GM19351 (cell line): ENCODE data around the gene GOLGA8Q.
"Not testable (repeated sequence)": the region's sequence is repeated elsewhere in the genome, so short reads cannot be mapped to it uniquely, and the experiment has no call there.

Source experiments
- ATAC-seq: cut with Tn5 transposase; IDR thresholded peaks from one replicate; pipeline ENCODE4 v1.9.1; 2021; ENCODE audit warnings: mild to moderate bottlenecking, moderate library complexity; ENCODE audit not compliant: unreplicated experiment

GOLGA8Q gene

DNA sequence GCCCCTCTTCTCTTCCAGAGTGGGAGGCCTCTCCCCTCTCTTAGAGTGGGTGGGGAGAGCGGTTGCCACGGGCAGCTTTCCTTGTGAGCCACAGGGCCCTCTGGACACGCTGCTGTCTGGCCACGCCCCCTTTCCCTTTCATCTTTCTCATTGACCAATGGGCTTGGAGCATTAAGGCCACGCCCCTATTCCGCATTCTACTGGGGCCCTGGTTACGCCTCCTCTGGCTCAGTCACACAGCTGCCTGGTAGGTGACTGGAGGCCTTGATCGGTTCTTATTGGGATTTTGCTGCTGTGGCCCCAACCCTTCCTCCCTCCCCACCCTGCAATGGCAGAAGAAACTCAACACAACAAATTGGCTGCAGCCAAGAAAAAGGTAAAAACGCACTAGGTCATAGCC, at the start of gene GOLGA8Q:
Gene GOLGA8Q (plus strand): TSS at position 301 of the 400 bp plus-strand sequence. CDS start 28 bp downstream, at position 329.
- not testable (repeated sequence) for ATAC-seq

DNA sequence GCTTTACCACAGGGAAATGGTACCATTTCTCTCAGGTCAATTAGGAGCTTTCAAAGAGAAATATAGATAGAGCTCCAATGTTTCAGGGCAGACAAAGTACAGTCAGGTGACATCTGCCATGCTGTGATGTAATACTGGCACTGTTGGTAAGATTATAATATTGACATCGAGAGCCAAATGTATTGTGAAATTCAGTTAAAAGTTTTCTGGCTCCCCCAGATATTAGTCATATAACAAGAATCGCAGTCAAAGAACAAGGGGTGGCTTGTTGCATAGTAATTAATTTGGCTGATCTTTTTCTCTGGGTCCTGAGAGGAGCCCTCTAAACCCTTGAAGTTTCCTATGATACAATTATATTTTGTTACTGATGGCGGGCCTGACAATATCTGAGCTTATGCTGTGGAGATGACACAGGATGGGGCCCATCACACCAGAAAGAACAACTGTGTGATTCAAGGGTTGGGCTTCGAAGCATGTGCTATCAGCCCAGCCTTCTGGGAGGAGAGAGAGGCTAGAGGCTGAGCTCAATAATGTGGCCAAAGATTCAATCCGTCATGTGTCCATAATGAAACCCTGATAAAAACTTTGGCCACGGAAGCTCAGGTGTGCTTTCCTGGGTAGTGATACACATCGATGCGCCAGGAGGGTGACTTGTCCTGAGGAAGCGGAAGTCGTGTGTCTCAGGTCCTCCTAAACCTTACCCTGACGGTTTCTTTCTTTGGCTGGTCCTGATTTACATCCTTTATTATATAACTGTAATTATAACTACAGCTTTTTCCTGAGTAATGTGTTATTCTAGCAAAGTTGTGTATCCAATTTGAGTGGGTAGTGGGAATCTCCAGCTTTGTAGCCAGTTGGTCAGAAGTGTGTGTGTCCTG, 48.7 kb upstream of the GOLGA8Q start:
- not testable (repeated sequence) for ATAC-seq

DNA sequence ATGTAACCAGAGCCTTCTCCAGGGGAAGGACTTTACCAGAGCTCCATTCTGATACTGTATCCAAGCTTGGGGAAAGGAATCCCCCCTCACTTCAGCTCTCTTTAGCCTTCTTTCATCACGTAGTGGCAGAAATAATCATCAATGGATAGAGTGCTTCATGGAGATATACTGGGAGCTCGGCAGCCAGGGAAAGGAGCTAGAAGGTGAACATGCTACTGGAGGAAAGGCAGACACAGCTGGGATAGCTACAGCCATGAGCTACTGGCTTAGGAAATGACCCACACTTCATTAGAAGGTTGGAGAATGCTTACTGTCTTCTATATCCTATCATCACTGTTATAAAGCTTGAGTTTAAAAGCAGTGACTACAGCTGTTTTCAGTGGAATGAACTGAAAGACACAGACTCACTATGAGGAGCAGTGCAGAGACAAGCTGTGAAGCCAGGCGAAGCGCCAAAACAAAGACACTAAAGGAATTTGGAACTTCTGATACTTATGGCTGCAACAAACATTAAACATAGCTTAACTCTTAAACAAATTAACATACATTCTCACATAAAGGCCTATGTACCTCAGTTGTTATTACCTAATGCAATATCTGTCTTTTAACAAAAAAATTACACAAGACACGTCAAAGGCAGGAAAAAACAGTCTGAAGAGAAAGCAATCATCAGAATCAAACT, 47.5 kb upstream of the GOLGA8Q start:
- ATAC-seq, result not testable (repeated sequence)

GRCh38 chr15:30514545-30514944, 37.3 kb upstream of the GOLGA8Q start:
- not testable (repeated sequence) for ATAC-seq

DNA sequence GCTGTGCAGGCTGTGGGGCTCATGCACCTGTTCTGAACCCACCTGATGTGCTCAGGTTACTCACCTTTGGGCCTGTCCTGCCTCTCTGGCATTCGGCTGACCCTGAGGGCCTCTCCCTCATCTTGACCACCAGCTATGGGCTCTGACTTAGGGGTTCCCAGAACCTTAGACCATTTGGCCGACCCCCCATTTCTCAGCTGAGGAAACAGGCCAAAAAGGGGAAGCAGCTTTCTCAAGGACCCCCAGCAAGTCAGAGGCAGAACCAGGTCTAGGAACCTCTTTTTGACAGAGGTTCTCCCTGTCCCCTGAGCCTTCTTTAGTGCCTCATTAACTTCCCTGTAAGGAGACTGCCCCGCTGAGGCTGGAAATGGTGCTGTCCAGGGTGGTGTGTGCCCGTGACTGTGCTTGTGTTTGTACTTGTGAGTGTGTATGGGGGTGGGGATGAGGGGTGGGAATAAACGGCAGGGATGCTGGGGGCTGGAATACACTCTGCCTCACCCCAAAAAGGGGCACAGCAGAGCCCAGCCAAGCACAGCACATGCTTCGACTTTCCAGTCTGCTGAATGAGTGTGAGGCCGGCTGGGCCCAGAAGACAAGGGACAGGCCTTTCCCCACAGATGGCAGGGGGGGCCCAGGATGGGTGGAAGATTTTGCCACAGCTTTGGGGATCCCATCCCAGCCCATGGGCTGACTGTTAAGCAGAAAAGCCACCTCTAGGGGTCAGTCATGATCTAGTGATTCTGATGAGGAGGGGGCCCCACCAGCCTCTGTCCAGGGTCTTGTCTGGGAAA, 28.2 kb upstream of the GOLGA8Q start:
- ATAC-seq, result not testable (repeated sequence)

- not testable (repeated sequence) for ATAC-seq
These were observed 25.9 kb upstream of the GOLGA8Q start for GRCh38 chr15:30525912-30526311.

DNA sequence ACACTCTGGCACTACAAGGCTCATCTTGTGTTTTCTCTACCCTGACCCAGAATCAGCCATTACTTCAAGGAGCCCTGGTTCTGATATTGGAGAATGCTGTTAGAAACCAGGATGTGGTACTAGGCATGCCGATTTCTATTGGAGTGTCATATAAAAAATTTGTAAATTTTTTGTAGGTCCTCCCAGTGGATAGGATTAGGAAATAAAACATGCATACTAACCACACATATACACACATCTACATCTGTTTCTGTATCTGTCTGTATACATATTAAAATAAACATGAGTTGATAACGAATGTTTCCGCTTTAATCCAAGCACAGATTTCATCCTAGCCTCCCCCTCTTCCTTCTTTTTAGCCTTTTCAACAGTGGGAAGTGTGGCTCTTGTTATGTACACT, 22.8 kb upstream of the GOLGA8Q start:
- not testable (repeated sequence) for ATAC-seq

DNA sequence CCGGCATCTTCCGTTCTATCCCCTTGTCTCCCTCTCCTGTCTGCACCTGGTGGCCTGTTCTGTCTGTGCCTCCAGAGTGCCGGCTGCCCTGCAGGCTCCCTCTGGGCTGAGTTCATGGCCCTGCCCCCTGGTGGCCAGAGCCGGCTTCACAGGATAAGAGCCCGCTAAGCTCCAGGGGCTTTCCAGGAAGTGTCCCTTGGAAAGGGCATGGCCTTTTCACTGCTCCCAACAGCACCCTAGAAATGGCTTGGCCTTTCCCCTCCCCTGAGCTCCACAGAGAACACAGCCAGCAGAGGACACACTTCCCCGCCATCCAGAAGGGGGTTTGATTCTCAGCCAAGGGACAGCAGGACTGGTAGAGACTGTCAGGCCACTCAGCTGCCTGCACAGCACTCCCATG, 15.1 kb downstream of the GOLGA8Q start:
- not testable (repeated sequence) for ATAC-seq

- not testable (repeated sequence) for ATAC-seq
These were observed 21.2 kb downstream of the GOLGA8Q start for GRCh38 chr15:30573012-30573491.

- not testable (repeated sequence) for ATAC-seq
These were observed 27.6 kb downstream of the GOLGA8Q start for GRCh38 chr15:30579394-30579970.

GRCh38 chr15:30580716-30581115, 28.9 kb downstream of the GOLGA8Q start:
- ATAC-seq, result not testable (repeated sequence)

DNA sequence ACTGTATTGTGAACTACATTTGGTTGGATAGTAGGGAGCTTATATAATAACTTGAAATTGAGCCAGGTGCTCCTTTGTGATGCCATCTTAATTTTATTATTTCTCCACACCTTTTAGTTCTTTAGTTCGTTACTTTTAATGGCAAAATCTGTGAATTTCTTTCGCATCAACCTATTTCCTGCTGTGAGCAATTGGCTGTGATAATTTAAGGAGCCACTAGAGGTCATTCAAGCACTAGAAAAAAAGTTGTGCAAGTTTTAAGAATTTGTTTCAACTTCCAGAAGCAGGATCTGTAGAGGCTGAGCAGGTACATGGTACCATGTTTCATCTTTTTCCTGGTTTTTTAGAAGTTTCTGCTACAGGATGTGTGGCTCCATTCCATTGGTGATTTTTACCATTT, 47.1 kb downstream of the GOLGA8Q start:
- ATAC-seq, result not testable (repeated sequence)

DNA sequence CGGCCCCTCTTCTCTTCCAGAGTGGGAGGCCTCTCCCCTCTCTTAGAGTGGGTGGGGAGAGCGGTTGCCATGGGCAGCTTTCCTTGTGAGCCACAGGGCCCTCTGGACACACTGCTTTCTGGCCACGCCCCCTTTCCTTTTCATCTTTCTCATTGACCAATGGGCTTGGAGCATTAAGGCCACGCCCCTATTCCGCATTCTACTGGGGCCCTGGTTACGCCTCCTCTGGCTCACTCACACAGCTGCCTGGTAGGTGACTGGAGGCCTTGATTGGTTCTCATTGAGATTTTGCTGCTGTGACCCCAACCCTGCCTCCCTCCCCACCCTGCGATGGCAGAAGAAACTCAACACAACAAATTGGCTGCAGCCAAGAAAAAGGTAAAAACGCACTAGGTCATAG, 51.9 kb downstream of the GOLGA8Q start, which contains the start of gene GOLGA8H:
Gene GOLGA8H (plus strand): TSS at position 233 of the 400 bp plus-strand sequence. CDS start 98 bp downstream, at position 331.
- not testable (repeated sequence) for ATAC-seq
